Stimulated activated naive CD4-positive, alpha-beta T cell treated with Interleukin-2 at 50 U/mL for 16 hours (primary cell): ENCODE measurements around the gene IQCE.
"Not testable (repeated sequence)": the region's sequence is repeated elsewhere in the genome, so short reads cannot be mapped to it uniquely, and the experiment has no call there.

Experiments
- DNase-seq: peaks from one replicate; lab custom pipeline; 2025; lab: John Stamatoyannopoulos, UW

The IQCE gene

GRCh38 chr7:2576742-2577491, 18.1 kb downstream of the IQCE start:
- no peak for DNase-seq

- no peak for DNase-seq
Measured at GRCh38 chr7:2577914-2578680, 19.3 kb downstream of the IQCE start.

GRCh38 chr7:2580636-2581035, 21.9 kb downstream of the IQCE start:
- no peak for DNase-seq

- no peak for DNase-seq
Measured at GRCh38 chr7:2582006-2582735, 23.4 kb downstream of the IQCE start.

- no peak for DNase-seq
Measured at GRCh38 chr7:2583798-2584580, 25.2 kb downstream of the IQCE start.

GRCh38 chr7:2585446-2585845, 26.7 kb downstream of the IQCE start:
- DNase-seq: no peak

GRCh38 chr7:2586326-2587020, 27.7 kb downstream of the IQCE start:
- no peak for DNase-seq

- DNase-seq: no peak
Measured at GRCh38 chr7:2587134-2587533, 28.4 kb downstream of the IQCE start.

GRCh38 chr7:2587778-2588177, 29.0 kb downstream of the IQCE start:
- no peak for DNase-seq

- no peak for DNase-seq
Measured at GRCh38 chr7:2589341-2589740, 30.6 kb downstream of the IQCE start.

GRCh38 chr7:2589941-2590340, 31.2 kb downstream of the IQCE start:
- DNase-seq: not testable (repeated sequence)

- no peak for DNase-seq
Measured at GRCh38 chr7:2592375-2592865, 33.6 kb downstream of the IQCE start.

GRCh38 chr7:2593036-2593727, 34.4 kb downstream of the IQCE start:
- no peak for DNase-seq

GRCh38 chr7:2594599-2594998, 35.8 kb downstream of the IQCE start:
- no peak for DNase-seq

- no peak for DNase-seq
Measured at GRCh38 chr7:2595258-2595860, 36.6 kb downstream of the IQCE start.

GRCh38 chr7:2596464-2597272, 37.9 kb downstream of the IQCE start:
- DNase-seq: no peak

- no peak for DNase-seq
Measured at GRCh38 chr7:2597273-2597640, 38.5 kb downstream of the IQCE start.

- DNase-seq: no peak
Measured at GRCh38 chr7:2598154-2598823, 39.5 kb downstream of the IQCE start.

GRCh38 chr7:2601065-2601464, 42.3 kb downstream of the IQCE start:
- DNase-seq: no peak
